HUES6 (cell line): ENCODE measurements around the gene DCBLD1.

Experiments used
- H3K27ac ChIP-seq: 2 replicates; pipeline ENCODE4 v1.7.0; 2013; ENCODE audit warnings: low read depth, mild to moderate bottlenecking, low read length, inconsistent platforms
- H3K27me3 ChIP-seq: 2 replicates; pipeline ENCODE4 v1.6.1; 2013; ENCODE audit warnings: low read length; ENCODE audit not compliant: control insufficient read depth, insufficient read depth
- H3K36me3 ChIP-seq: 2 replicates; pipeline ENCODE4 v1.6.1; 2013; ENCODE audit warnings: low read length; ENCODE audit not compliant: control insufficient read depth, insufficient read depth
- H3K4me1 ChIP-seq: 2 replicates; pipeline ENCODE4 v1.6.1; 2013; ENCODE audit warnings: low read length; ENCODE audit not compliant: control insufficient read depth, insufficient read depth
- H3K4me3 ChIP-seq: 2 replicates; pipeline ENCODE4 v1.5.1; 2013; ENCODE audit warnings: low read depth, low read length
- H3K9ac ChIP-seq: one replicate; pipeline ENCODE4 v1.6.1; 2013; ENCODE audit warnings: mild to moderate bottlenecking, low read length
- H3K9me3 ChIP-seq: 2 replicates; pipeline ENCODE4 v1.6.1; 2013; ENCODE audit warnings: low read depth, low read length; ENCODE audit not compliant: control insufficient read depth, insufficient read depth

DCBLD1 gene

GRCh38 chr6:117531346-117531745 lies 48.9 kb downstream of the DCBLD1 start:
- Histone ChIP-seq H3K4me3 (no peak overlapping the region), H3K4me1 (peaks cover 3% of the 10 kb centered on the region; the same call in 1 of the 2 replicates), H3K9me3 (no peaks in the 10 kb centered on the region), H3K36me3 (no peaks in the 10 kb centered on the region), H3K27me3 (no peaks in the 10 kb centered on the region), H3K9ac (no peak overlapping the region), H3K27ac (no peak overlapping the region)

GRCh38 chr6:117531809-117532725 lies 49.6 kb downstream of the DCBLD1 start:
- Histone ChIP-seq H3K27ac (no peak overlapping the region), H3K9ac (no peak overlapping the region), H3K9me3 (no peaks in the 10 kb centered on the region), H3K36me3 (no peaks in the 10 kb centered on the region), H3K27me3 (no peaks in the 10 kb centered on the region), H3K4me1 (peaks cover 8% of the 10 kb centered on the region; the same call in 1 of the 2 replicates), H3K4me3 (no peak overlapping the region)

GRCh38 chr6:117533775-117534174 lies 51.3 kb downstream of the DCBLD1 start:
- Histone ChIP-seq H3K4me1 (peaks cover 8% of the 10 kb centered on the region; the same call in 1 of the 2 replicates), H3K9me3 (no peaks in the 10 kb centered on the region), H3K9ac (no peak overlapping the region), H3K27ac (no peak overlapping the region), H3K27me3 (no peaks in the 10 kb centered on the region), H3K4me3 (no peak overlapping the region), H3K36me3 (no peaks in the 10 kb centered on the region)

DNA sequence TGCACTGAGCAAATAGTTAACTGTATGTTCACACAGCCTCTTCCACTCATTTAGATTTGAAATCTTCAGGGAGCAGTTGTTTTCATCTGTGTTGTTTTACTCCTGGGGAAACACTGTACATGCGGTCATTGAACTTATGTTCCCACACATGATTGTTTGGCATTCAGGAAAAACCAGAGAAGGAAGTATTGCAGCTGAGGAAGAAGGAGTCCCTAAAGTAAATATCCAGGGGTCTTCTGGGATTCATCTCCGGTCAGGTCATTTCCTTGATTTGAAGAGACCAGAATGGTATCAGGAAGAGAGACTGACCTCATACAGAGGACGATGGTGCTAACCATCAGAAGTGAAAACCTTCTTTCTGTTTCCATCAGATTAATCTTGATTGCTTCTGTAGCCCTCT lies 52.5 kb downstream of the DCBLD1 start:
- peaks cover 8% of the 10 kb centered on the region; the same call in 1 of the 2 replicates for H3K4me1 ChIP-seq
- H3K9me3 ChIP-seq: no peaks in the 10 kb centered on the region
- H3K36me3 ChIP-seq: peaks cover 3% of the 10 kb centered on the region; the same call in 1 of the 2 replicates
- H3K4me3 ChIP-seq: no peak overlapping the region
- H3K9ac ChIP-seq: no peak overlapping the region
- no peak overlapping the region for H3K27ac ChIP-seq
- H3K27me3 ChIP-seq: no peaks in the 10 kb centered on the region

DNA sequence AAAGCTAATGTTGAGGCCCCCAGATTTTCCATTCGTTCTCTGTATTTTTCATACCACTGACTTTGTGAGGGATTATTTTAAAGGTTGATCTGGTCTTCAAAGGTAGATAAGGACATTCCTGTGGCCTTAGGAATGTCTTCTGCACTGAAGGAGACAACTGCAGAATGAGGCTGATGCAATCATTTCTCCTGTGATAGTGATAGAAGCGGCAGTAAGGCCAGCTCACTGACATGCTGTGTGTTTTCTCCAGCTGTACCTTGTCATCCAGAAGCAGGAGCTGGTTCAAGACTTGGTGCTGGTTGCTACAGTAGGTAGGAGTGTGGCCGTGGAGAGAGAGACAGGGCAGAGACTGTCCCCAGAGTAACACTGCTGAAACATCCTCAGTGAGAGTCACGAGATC lies 53.8 kb downstream of the DCBLD1 start:
- Histone ChIP-seq H3K27ac (peak overlapping the region; percentile 2; the same call in 1 of the 2 replicates), H3K36me3 (peaks cover 7% of the 10 kb centered on the region; the same call in 1 of the 2 replicates), H3K27me3 (no peaks in the 10 kb centered on the region), H3K9me3 (no peaks in the 10 kb centered on the region), H3K4me1 (peaks cover 8% of the 10 kb centered on the region; the same call in 1 of the 2 replicates), H3K9ac (peak overlapping the region; percentile 52), H3K4me3 (no peak overlapping the region)

GRCh38 chr6:117538615-117539014 lies 56.1 kb downstream of the DCBLD1 start:
- H3K4me1 ChIP-seq: peaks cover 8% of the 10 kb centered on the region; the same call in 1 of the 2 replicates
- H3K27ac ChIP-seq: no peak overlapping the region
- H3K27me3 ChIP-seq: no peaks in the 10 kb centered on the region
- H3K9ac ChIP-seq: no peak overlapping the region
- H3K4me3 ChIP-seq: no peak overlapping the region
- no peaks in the 10 kb centered on the region for H3K9me3 ChIP-seq
- H3K36me3 ChIP-seq: peaks cover 7% of the 10 kb centered on the region; the same call in 1 of the 2 replicates

- peaks cover 8% of the 10 kb centered on the region; the same call in 1 of the 2 replicates for H3K4me1 ChIP-seq
- no peak overlapping the region for H3K9ac ChIP-seq
- no peak overlapping the region for H3K27ac ChIP-seq
- H3K27me3 ChIP-seq: no peaks in the 10 kb centered on the region
- H3K36me3 ChIP-seq: peaks cover 13% of the 10 kb centered on the region
- no peaks in the 10 kb centered on the region for H3K9me3 ChIP-seq
- H3K4me3 ChIP-seq: no peak overlapping the region
Observed at GRCh38 chr6:117540670-117541069, 58.2 kb downstream of the DCBLD1 start.

GRCh38 chr6:117542493-117542892 lies 60.0 kb downstream of the DCBLD1 start:
- H3K9ac ChIP-seq: no peak overlapping the region
- no peak overlapping the region for H3K4me3 ChIP-seq
- no peaks in the 10 kb centered on the region for H3K27me3 ChIP-seq
- H3K9me3 ChIP-seq: no peaks in the 10 kb centered on the region
- H3K27ac ChIP-seq: no peak overlapping the region
- H3K4me1 ChIP-seq: 0 out of 2 replicates have a peak, but pooled peaks cover 1% of the 10 kb centered on the region
- H3K36me3 ChIP-seq: peaks cover 17% of the 10 kb centered on the region

GRCh38 chr6:117544716-117545115 lies 62.2 kb downstream of the DCBLD1 start:
- no peaks in the 10 kb centered on the region for H3K27me3 ChIP-seq
- no peaks in the 10 kb centered on the region for H3K9me3 ChIP-seq
- no peak overlapping the region for H3K27ac ChIP-seq
- peaks cover 14% of the 10 kb centered on the region for H3K36me3 ChIP-seq
- H3K9ac ChIP-seq: no peak overlapping the region
- no peak overlapping the region for H3K4me3 ChIP-seq
- H3K4me1 ChIP-seq: peaks cover 20% of the 10 kb centered on the region

- Histone ChIP-seq H3K36me3 (peaks cover 14% of the 10 kb centered on the region), H3K9me3 (no peaks in the 10 kb centered on the region), H3K27me3 (no peaks in the 10 kb centered on the region), H3K4me3 (no peak overlapping the region), H3K9ac (no peak overlapping the region), H3K4me1 (peaks cover 24% of the 10 kb centered on the region), H3K27ac (no peak overlapping the region)
Observed at GRCh38 chr6:117545161-117545595, 62.7 kb downstream of the DCBLD1 start.

- H3K27me3 ChIP-seq: no peaks in the 10 kb centered on the region
- H3K36me3 ChIP-seq: peaks cover 10% of the 10 kb centered on the region
- no peak overlapping the region for H3K9ac ChIP-seq
- H3K4me3 ChIP-seq: no peak overlapping the region
- no peaks in the 10 kb centered on the region for H3K9me3 ChIP-seq
- peaks cover 27% of the 10 kb centered on the region for H3K4me1 ChIP-seq
- no peak overlapping the region for H3K27ac ChIP-seq
Observed at GRCh38 chr6:117546674-117547073, 64.2 kb downstream of the DCBLD1 start.
